ENCODE results near the gene DDX56. TPM values are rescaled to one million over a fixed set of nuclear protein-coding genes. Genes with fewer than 3 reads are reported as not detected.
"Not testable (repeated sequence)": the region's sequence is repeated elsewhere in the genome, so short reads cannot be mapped to it uniquely, and the experiment has no call there.

The DDX56 gene
- total RNA-seq, 4 donors from 2014 or later, result 67.8 to 96.4 (median 88.9) TPM

DNA sequence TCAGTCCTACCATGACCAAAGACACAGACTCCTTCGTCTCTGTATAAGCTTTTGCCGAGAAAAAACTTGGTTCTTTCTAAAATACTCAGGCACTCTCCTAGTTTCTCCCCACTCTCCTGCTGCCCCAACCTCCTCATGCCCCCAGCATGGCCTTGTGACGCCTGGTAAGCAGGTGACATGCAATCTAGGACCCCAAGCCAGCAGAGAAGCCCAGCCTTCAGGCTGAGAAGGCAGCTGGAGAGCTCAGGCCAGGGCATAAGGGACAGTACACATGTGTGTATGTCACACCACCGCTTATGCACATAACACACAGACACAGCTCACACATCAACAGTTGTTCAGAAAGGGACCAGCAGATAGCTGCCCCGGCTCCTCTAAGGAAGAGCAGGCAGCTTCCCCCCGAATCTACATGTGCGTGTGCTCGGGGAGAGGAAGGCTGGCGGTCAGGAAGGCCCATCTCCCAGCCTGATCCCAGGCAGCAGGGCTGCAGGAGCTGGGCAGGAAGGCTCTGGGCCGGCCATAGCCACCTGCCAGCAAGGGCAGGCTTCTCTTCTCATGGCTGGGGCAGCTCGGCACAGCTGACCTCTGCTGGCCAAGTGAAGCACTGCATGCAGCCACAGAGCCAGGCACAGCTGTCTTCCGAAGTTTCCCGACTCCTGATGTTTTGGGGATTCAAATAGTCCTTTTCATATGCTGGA, 8.5 kb downstream of the DDX56 start:
- Histone ChIP-seq H3K9me3 (no peaks in the 10 kb centered on the region), H3K36me3 (peaks cover 0 to 65% (median 0%) of the 10 kb centered on the region in 3 donors), H3K27me3 (no peaks in the 10 kb centered on the region), H3K27ac (no peak overlapping the region), H3K4me3 (no peak overlapping the region), H3K4me1 (peaks cover 0 to 5% (median 0%) of the 10 kb centered on the region in 4 donors)
- TF ChIP-seq, protein P1, sequence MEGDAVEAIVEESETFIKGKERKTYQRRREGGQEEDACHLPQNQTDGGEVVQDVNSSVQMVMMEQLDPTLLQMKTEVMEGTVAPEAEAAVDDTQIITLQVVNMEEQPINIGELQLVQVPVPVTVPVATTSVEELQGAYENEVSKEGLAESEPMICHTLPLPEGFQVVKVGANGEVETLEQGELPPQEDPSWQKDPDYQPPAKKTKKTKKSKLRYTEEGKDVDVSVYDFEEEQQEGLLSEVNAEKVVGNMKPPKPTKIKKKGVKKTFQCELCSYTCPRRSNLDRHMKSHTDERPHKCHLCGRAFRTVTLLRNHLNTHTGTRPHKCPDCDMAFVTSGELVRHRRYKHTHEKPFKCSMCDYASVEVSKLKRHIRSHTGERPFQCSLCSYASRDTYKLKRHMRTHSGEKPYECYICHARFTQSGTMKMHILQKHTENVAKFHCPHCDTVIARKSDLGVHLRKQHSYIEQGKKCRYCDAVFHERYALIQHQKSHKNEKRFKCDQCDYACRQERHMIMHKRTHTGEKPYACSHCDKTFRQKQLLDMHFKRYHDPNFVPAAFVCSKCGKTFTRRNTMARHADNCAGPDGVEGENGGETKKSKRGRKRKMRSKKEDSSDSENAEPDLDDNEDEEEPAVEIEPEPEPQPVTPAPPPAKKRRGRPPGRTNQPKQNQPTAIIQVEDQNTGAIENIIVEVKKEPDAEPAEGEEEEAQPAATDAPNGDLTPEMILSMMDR (IDR thresholded peaks at IDR 0.05), result peak; percentile 82 to 97 (median 96)
- TF ChIP-seq POLR2A (IDR thresholded peaks at IDR 0.05), result no peak
- DNase-seq, result peak; percentile 52 to 84 (median 83)

DNA sequence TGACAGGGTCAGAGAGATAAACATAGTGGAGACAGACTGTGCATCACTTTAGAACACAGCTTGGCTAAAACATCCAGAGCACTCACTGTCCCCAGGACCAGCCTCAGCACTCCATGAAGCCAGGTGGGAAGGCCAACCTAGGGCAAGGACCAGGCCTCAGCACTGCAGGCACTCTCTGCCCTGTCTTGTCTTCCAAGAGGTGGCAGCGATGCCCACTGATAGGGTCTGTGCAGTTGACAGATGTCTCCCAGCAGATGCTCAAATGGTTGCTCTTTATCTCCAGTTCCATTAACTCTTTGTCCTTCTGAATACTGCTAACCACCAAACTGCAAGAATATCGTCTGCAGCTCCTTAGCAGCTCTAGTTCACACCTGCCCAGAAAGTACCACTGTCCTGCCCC, 9.1 kb downstream of the DDX56 start:
- H3K36me3 ChIP-seq, result peaks cover 0 to 58% (median 0%) of the 10 kb centered on the region in 3 donors

DNA sequence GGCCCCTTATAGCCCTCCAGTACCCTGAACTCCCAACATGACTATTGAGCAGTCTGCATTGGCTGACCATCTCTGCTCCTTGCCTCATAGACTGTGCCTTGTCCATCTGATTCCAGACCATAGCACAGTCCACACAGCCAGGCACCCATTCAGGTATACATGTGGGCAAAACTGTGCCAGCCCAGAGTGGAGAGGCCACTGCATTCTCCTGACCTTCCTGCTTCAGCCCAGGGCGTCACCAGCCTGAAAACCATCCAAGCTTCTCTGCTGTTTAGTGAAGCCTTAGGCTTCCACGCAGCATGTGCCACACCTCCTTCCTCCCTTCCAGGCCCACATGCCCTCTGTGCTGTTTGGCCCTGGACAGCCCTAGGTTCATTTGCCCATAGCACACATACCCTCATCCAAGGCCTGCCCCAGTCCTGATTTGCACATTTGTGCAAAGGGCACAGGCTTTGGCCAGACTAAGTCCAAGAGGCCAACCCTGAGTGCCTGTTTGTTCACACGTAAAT, 10.5 kb downstream of the DDX56 start:
- peak in 2 of 3 donors; percentile 37 to 42 for DNase-seq
- H3K36me3 ChIP-seq, result peaks cover 0 to 45% (median 0%) of the 10 kb centered on the region in 3 donors

More for the DNA sequence above, 9.1 kb downstream of the DDX56 start:
- no peak overlapping the region for H3K27ac ChIP-seq
- no peak for DNase-seq
- H3K4me3 ChIP-seq, result no peak overlapping the region
- no peaks in the 10 kb centered on the region for H3K9me3 ChIP-seq
- peaks cover 0 to 5% (median 0%) of the 10 kb centered on the region in 4 donors for H3K4me1 ChIP-seq
- H3K27me3 ChIP-seq, result no peaks in the 10 kb centered on the region
- TF ChIP-seq, protein P1 (IDR thresholded peaks at IDR 0.05), result no peak
- no peak for TF ChIP-seq POLR2A (IDR thresholded peaks at IDR 0.05)

DNA sequence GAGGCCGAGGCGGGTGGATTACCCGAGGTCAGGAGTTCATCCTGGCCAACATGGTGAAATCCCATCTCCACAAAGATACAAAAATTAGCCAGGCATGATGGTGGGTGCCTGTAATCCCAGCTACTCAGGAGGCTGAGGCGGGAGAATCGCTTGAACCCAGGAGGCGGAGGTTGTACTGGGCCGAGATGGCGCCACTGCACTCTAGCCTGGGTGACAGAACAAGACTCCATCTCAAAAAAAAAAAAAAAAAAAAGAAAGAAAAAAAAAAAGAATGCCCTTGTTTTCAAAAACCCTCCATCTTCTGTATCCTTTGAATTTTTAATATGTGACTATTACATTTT, 11.1 kb downstream of the DDX56 start:
- Histone ChIP-seq H3K27ac (peak overlapping the region in 1 of 4 donors; percentile 63), H3K36me3 (peaks cover 0 to 38% (median 0%) of the 10 kb centered on the region in 3 donors)
- H3K4me3 ChIP-seq, result not testable (repeated sequence)

More for the DNA sequence above, 10.5 kb downstream of the DDX56 start:
- H3K27ac ChIP-seq, result peak overlapping the region in 1 of 4 donors; percentile 63
- H3K4me3 ChIP-seq, result no peak overlapping the region
- TF ChIP-seq, protein P1 (IDR thresholded peaks at IDR 0.05), result no peak
- TF ChIP-seq POLR2A (IDR thresholded peaks at IDR 0.05), result no peak
- H3K27me3 ChIP-seq, result no peaks in the 10 kb centered on the region
- H3K4me1 ChIP-seq, result peaks cover 0 to 5% (median 0%) of the 10 kb centered on the region in 4 donors
- no peaks in the 10 kb centered on the region for H3K9me3 ChIP-seq

DNA sequence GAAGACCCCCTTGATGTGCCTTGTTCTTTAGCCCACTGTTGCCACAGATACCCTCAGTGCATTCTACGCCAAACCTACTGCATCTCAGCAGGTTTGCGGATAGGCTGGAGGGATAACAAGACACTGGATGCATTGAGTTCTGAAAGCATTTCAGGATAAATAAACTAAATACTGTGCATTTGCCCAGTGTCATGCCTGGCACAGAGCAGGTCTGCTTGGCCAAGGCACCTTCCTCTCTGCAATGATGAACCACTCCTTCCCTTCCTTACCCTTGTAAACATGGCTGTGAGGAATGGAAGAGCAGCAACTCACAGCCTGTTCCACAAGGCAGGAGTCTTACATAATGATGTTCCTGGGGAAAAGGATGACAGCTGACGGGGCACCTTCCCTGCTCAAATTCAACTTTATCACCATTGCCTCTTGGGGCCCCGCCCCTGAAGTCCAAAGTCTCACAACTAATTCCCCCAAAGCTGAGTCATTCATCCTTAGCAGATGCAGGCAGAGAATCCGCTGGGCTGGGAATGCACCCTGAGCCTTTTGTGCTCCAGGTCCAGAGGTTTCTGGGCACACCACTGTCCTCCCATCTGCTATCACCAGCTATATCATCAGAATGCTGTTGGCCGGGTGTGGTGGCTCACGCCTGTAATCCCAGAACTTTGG, 11.6 kb downstream of the DDX56 start:
- DNase-seq, result peak in 2 of 3 donors; percentile 79 to 89
- H3K36me3 ChIP-seq, result peaks cover 0 to 33% (median 0%) of the 10 kb centered on the region in 3 donors
- no peak overlapping the region for H3K4me3 ChIP-seq
- H3K27ac ChIP-seq, result peak overlapping the region in 1 of 4 donors; percentile 69
- no peaks in the 10 kb centered on the region for H3K9me3 ChIP-seq
- H3K4me1 ChIP-seq, result peaks cover 0 to 5% (median 0%) of the 10 kb centered on the region in 4 donors
- H3K27me3 ChIP-seq, result no peaks in the 10 kb centered on the region
- peak in 1 of 2 donors; percentile 15 for TF ChIP-seq POLR2A (IDR thresholded peaks at IDR 0.05)
- TF ChIP-seq, protein P1 (IDR thresholded peaks at IDR 0.05), result no peak

More for the DNA sequence above, 11.1 kb downstream of the DDX56 start:
- H3K4me1 ChIP-seq, H3K9me3 ChIP-seq, DNase-seq, H3K27me3 ChIP-seq: not testable (repeated sequence)

DNA sequence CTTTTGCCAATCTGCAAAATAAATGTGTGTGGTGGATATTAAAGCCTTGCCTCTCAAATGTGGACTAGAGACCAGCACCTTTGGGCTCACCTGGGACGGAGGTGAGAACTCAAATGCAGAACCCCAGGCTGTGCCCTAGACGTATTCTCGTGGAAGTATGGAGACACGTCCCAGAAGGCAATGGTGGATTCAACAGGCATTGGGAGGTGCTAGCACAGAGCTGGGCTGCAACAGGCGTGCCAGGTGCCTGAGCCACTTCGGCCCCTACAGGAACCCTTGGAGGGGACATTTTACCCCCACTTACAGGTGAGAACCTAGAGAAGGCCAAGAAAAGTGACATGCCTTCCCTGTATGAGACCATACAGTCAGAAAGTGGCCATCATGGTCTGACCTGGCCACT, 12.2 kb downstream of the DDX56 start:
- Histone ChIP-seq H3K4me3 (no peak overlapping the region), H3K9me3 (no peaks in the 10 kb centered on the region), H3K4me1 (peaks cover 0 to 5% (median 0%) of the 10 kb centered on the region in 4 donors), H3K36me3 (peaks cover 0 to 27% (median 0%) of the 10 kb centered on the region in 3 donors), H3K27me3 (no peaks in the 10 kb centered on the region), H3K27ac (peak overlapping the region in 1 of 4 donors; percentile 69)
- TF ChIP-seq POLR2A (IDR thresholded peaks at IDR 0.05), result no peak
- TF ChIP-seq, protein P1 (IDR thresholded peaks at IDR 0.05), result no peak
- no peak for DNase-seq
